HG02943 (cell line): Measurements from ENCODE around the gene FANCG.
A peak's percentile ranks its signal among the peaks of the same experiment; 100 is the strongest.

Experiments used
- ATAC-seq: cut with Tn5 transposase; IDR thresholded peaks from one replicate; pipeline ENCODE4 v1.9.1; 2021; ENCODE audit warnings: mild to moderate bottlenecking, low read depth, moderate library complexity; ENCODE audit not compliant: unreplicated experiment

FANCG gene

GRCh38 chr9:35079426-35080341 lies at the start of gene FANCG:
Gene FANCG (minus strand): TSS chr9:35079942. CDS start chr9:35079524, 418 bp downstream.
- peak; percentile 85 for ATAC-seq

- peak; percentile 48 for ATAC-seq
Measured at GRCh38 chr9:35116898-35117551, 37.3 kb upstream of the FANCG start.

GRCh38 chr9:35116539-35116897 lies 36.8 kb upstream of the FANCG start:
- no peak for ATAC-seq

GRCh38 chr9:35115680-35116538 lies 36.2 kb upstream of the FANCG start, which contains the start of gene ATOSB:
Gene ATOSB (minus strand): TSS chr9:35115862. CDS start chr9:35108274, 7,588 bp downstream.
- peak; percentile 62 for ATAC-seq

GRCh38 chr9:35114840-35115628 lies 35.3 kb upstream of the FANCG start:
- ATAC-seq: no peak

- no peak for ATAC-seq
Measured at GRCh38 chr9:35114113-35114839, 34.5 kb upstream of the FANCG start.

- ATAC-seq: no peak
Measured at GRCh38 chr9:35112257-35113020, 32.7 kb upstream of the FANCG start.

GRCh38 chr9:35111001-35111933 lies 31.5 kb upstream of the FANCG start:
- peak; percentile 59 for ATAC-seq

GRCh38 chr9:35110327-35110761 lies 30.6 kb upstream of the FANCG start:
- no peak for ATAC-seq

- ATAC-seq: no peak
Measured at GRCh38 chr9:35108946-35109575, 29.3 kb upstream of the FANCG start.

- no peak for ATAC-seq
Measured at GRCh38 chr9:35108461-35108860, 28.7 kb upstream of the FANCG start.

GRCh38 chr9:35107297-35108290 lies 27.9 kb upstream of the FANCG start:
- no peak for ATAC-seq

- no peak for ATAC-seq
Measured at GRCh38 chr9:35106343-35106730, 26.6 kb upstream of the FANCG start.

- ATAC-seq: no peak
Measured at GRCh38 chr9:35105571-35106342, 26.0 kb upstream of the FANCG start.

GRCh38 chr9:35105126-35105525 lies 25.4 kb upstream of the FANCG start:
- no peak for ATAC-seq
